ENCODE data around the gene KCNJ8. TPM values are rescaled to one million over a fixed set of nuclear protein-coding genes. Genes with fewer than 3 reads are reported as not detected.

The KCNJ8 gene
- total and polyA plus RNA-seq, 7 donors, result 0.60 to 20.3 (median 17.5) TPM; not detected in 1

GRCh38 chr12:21818627-21819026 is 44.1 kb upstream of the KCNJ8 start:
- H3K27me3 ChIP-seq, result no peaks in the 10 kb centered on the region
- peak overlapping the region in 1 of 4 donors; percentile 33 for H3K27ac ChIP-seq

GRCh38 chr12:21815306-21816062 is 41.0 kb upstream of the KCNJ8 start:
- intact Hi-C loops (cut with DNase I), result no loop called here

More at GRCh38 chr12:21818627-21819026, 44.1 kb upstream of the KCNJ8 start:
- TF ChIP-seq EP300 (IDR thresholded peaks at IDR 0.05), result no peak
- TF ChIP-seq POLR2A (IDR thresholded peaks at IDR 0.05), result no peak
- no peak for TF ChIP-seq POLR2AphosphoS5 (IDR thresholded peaks at IDR 0.05)
- no peak for TF ChIP-seq CTCF (IDR thresholded peaks at IDR 0.05)
- H3K9me3 ChIP-seq, result no peaks in the 10 kb centered on the region
- H3K4me3 ChIP-seq, result no peak overlapping the region
- no peak for DNase-seq
- H3K36me3 ChIP-seq, result no peaks in the 10 kb centered on the region
- peaks cover 0 to 28% (median 17%) of the 10 kb centered on the region in 4 donors for H3K4me1 ChIP-seq
- intact Hi-C loops (cut with DNase I), result no loop called here
- 61 to 62% methylated on average over 2 of the region's 2 CpGs for WGBS, 2 donors

GRCh38 chr12:21814814-21815213 is 40.3 kb upstream of the KCNJ8 start:
- TF ChIP-seq EP300 (IDR thresholded peaks at IDR 0.05) (no peak), CTCF (IDR thresholded peaks at IDR 0.05) (no peak), POLR2A (IDR thresholded peaks at IDR 0.05) (no peak), POLR2AphosphoS5 (IDR thresholded peaks at IDR 0.05) (no peak)
- H3K27ac ChIP-seq, result no peak overlapping the region
- H3K9me3 ChIP-seq, result no peaks in the 10 kb centered on the region
- DNase-seq, result no peak
- peaks cover 0 to 12% (median 10%) of the 10 kb centered on the region in 4 donors for H3K4me1 ChIP-seq
- WGBS, 2 donors, result 91 to 95% methylated on average over 3 of the region's 3 CpGs
- intact Hi-C loops (cut with DNase I), result no loop called here
- no peak overlapping the region for H3K4me3 ChIP-seq
- H3K36me3 ChIP-seq, result no peaks in the 10 kb centered on the region
- H3K27me3 ChIP-seq, result no peaks in the 10 kb centered on the region

More at GRCh38 chr12:21815306-21816062, 41.0 kb upstream of the KCNJ8 start:
- WGBS, 2 donors, result 89 to 90% methylated on average over 1 of the region's 1 CpG
- DNase-seq, result no peak
- no peaks in the 10 kb centered on the region for H3K9me3 ChIP-seq
- H3K27me3 ChIP-seq, result no peaks in the 10 kb centered on the region
- no peaks in the 10 kb centered on the region for H3K36me3 ChIP-seq
- TF ChIP-seq POLR2A (IDR thresholded peaks at IDR 0.05) (no peak), EP300 (IDR thresholded peaks at IDR 0.05) (no peak), POLR2AphosphoS5 (IDR thresholded peaks at IDR 0.05) (no peak), CTCF (IDR thresholded peaks at IDR 0.05) (no peak)
- H3K4me1 ChIP-seq, result peaks cover 0 to 19% (median 15%) of the 10 kb centered on the region in 4 donors
- H3K27ac ChIP-seq, result no peak overlapping the region
- no peak overlapping the region for H3K4me3 ChIP-seq

- no peak for DNase-seq
- Histone ChIP-seq H3K36me3 (no peaks in the 10 kb centered on the region), H3K27ac (no peak overlapping the region), H3K27me3 (no peaks in the 10 kb centered on the region), H3K4me3 (no peak overlapping the region), H3K4me1 (peaks cover 0 to 8% (median 5%) of the 10 kb centered on the region in 4 donors), H3K9me3 (no peaks in the 10 kb centered on the region)
- intact Hi-C loops (cut with DNase I), result no loop called here
- 87 to 89% methylated on average over 2 of the region's 2 CpGs for WGBS, 2 donors
- TF ChIP-seq EP300 (IDR thresholded peaks at IDR 0.05), result no peak
- no peak for TF ChIP-seq CTCF (IDR thresholded peaks at IDR 0.05)
- no peak for TF ChIP-seq POLR2A (IDR thresholded peaks at IDR 0.05)
- TF ChIP-seq POLR2AphosphoS5 (IDR thresholded peaks at IDR 0.05), result no peak
Observed at GRCh38 chr12:21814327-21814726, 39.8 kb upstream of the KCNJ8 start.
